Panc1 (cell line): ENCODE data around the gene ZDHHC18. TPM values are rescaled to one million over a fixed set of nuclear protein-coding genes. Genes with fewer than 3 reads are reported as not detected.

Experiments used
- ATAC-seq: fragments of 200-7000 bp; cut with Tn5 transposase; 2 replicates; pipeline ENCODE4 v1.9.1; 2020; ENCODE audit warnings: mild to moderate bottlenecking, moderate library complexity
- BruUV-seq: library from RNA; stranded (reverse); fragments of 400-500 nt; replicated peaks from 2 replicates; lab custom pipeline; 2021; lab: Mats Ljungman, UMichigan
- CTCF ChIA-PET: fragments of 300-600 bp; sonication (Branson Sonifier 250); formaldehyde crosslinking; loops from one replicate; lab custom pipeline; 2022; ENCODE audit warnings: antibody characterized with exemption; lab: Charles Lee
- POLR2A ChIA-PET: fragments of 300-600 bp; sonication (Branson Sonifier 250); formaldehyde crosslinking; loops from one replicate; lab custom pipeline; 2022; ENCODE audit warnings: antibody characterized with exemption; lab: Charles Lee
- DNase-seq: peaks from one replicate; pipeline ENCODE4 v3.0.0-alpha.2; 2010; ENCODE audit warnings: low read depth, low spot score
- H3K27ac ChIP-seq: 2 replicates; pipeline ENCODE4 v1.5.1; 2011; ENCODE audit warnings: mild to moderate bottlenecking, low read length, inconsistent platforms
- H3K27me3 ChIP-seq: fragments of 200-500 bp; sonication (Bioruptor generic); 2 replicates; pipeline ENCODE4 v1.6.0; 2014; ENCODE audit warnings: low read length, inconsistent platforms; ENCODE audit not compliant: control insufficient read depth, insufficient read depth
- H3K36me3 ChIP-seq: fragments of 200-500 bp; sonication (Bioruptor generic); 2 replicates; pipeline ENCODE4 v1.5.1; 2014; ENCODE audit warnings: inconsistent platforms, mild to moderate bottlenecking, low read length, moderate library complexity; ENCODE audit not compliant: control insufficient read depth, insufficient read depth
- H3K4me1 ChIP-seq: 2 replicates; pipeline ENCODE4 v1.5.1; 2011; ENCODE audit warnings: inconsistent platforms, mild to moderate bottlenecking, low read length, moderate library complexity; ENCODE audit not compliant: control insufficient read depth, insufficient read depth
- H3K4me3 ChIP-seq, 2 experiments: 2 replicates each; pipeline ENCODE4 v1.5.1; 2011 to 2012; ENCODE audit warnings: low read depth in 2 of 2, low read length in 2 of 2, mild to moderate bottlenecking in 2 of 2, inconsistent platforms in 1 of 2, moderate library complexity in 1 of 2
- H3K9me3 ChIP-seq: fragments of 200-500 bp; sonication (Bioruptor generic); 2 replicates; pipeline ENCODE4 v1.5.1; 2014; ENCODE audit warnings: low read depth, mild to moderate bottlenecking, inconsistent platforms, low read length, moderate library complexity; ENCODE audit not compliant: control insufficient read depth, insufficient read depth
- POLR2AphosphoS5 ChIP-seq: IDR thresholded peaks from 2 replicates; pipeline ENCODE4 v1.6.1; 2012; ENCODE audit warnings: mild to moderate bottlenecking, low read depth, low read length, moderate library complexity
- SIN3A ChIP-seq: IDR thresholded peaks from 2 replicates; pipeline ENCODE4 v1.6.1; 2012; ENCODE audit warnings: low read depth, mild to moderate bottlenecking, low read length, moderate library complexity, borderline replicate concordance; ENCODE audit not compliant: insufficient read depth
- TCF7L2 ChIP-seq: IDR thresholded peaks from 2 replicates; pipeline ENCODE4 v1.6.1; 2011; ENCODE audit warnings: mild to moderate bottlenecking, low read depth, low read length, inconsistent platforms
- in situ Hi-C: cut with HindIII; loops from 2 replicates; pipeline ENCODE4 v1.10.0; 2016; ENCODE audit warnings: low sequenced_read_pairs, low pct_unique_long_range_greater_than_20kb
- intact Hi-C: fragments of 100-400 bp; cut with micrococcal nuclease; formaldehyde crosslinking; loops from one replicate; pipeline ENCODE4 v1.10.0; 2022; ENCODE audit not compliant: unreplicated experiment
- total RNA-seq: library from RNA; stranded (reverse); gene quantifications from one replicate; pipeline ENCODE4 v1.2.1, GENCODE V29; 2021; ENCODE audit not compliant: unreplicated experiment
- TF ChIP-seq, protein P1 (sequence below), 2 experiments: IDR thresholded peaks; 2 replicates each; pipeline ENCODE4 v1.6.1; 2011 to 2012; ENCODE audit warnings: low read depth in 2 of 2, control low read depth in 1 of 2, low read length in 1 of 2, mild to moderate bottlenecking in 1 of 2, moderate library complexity in 1 of 2; ENCODE audit not compliant: insufficient read depth in 1 of 2
- TF ChIP-seq, protein P2 (sequence below): fragments of 450-650 bp; IDR thresholded peaks from 2 replicates; pipeline ENCODE4 v1.5.1; 2017; ENCODE audit warnings: mild to moderate bottlenecking

The ZDHHC18 gene
- total RNA-seq, 1 experiment from 2014 or later: 45.4 TPM

DNA sequence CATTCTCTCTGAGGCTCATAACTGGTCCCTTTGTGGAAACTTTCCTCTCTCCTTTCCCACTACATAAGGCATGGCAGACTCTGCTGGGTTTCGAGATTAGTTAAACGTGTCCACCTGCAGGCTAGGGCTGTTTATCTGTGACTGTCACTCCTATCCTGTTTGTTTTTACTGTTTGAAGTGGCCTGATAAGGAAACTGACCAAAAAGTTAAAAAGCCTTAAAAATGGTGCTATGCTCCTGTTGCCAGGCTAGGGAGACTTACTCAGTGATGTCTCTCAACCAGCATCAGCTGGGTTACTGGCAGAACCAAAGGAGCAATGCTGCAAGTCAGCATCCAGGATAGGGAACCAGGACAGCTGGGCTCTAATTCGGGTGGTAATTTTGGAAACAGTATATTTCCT is 34.9 kb upstream of the ZDHHC18 start:
- DNase-seq: no peak
- Histone ChIP-seq H3K27ac (no peak overlapping the region), H3K4me1 (peaks cover 29% of the 10 kb centered on the region), H3K9me3 (no peaks in the 10 kb centered on the region), H3K36me3 (no peaks in the 10 kb centered on the region; the same call in 1 of the 2 replicates), H3K4me3 (no peak overlapping the region), H3K27me3 (no peaks in the 10 kb centered on the region)
- ChIA-PET POLR2A (no interaction called here), CTCF (no interaction called here)
- no peak for ATAC-seq
- intact Hi-C loops (no loop called here), in situ Hi-C loops (no loop called here)
- no TSS peak for BruUV-seq
- TF ChIP-seq, protein P1, sequence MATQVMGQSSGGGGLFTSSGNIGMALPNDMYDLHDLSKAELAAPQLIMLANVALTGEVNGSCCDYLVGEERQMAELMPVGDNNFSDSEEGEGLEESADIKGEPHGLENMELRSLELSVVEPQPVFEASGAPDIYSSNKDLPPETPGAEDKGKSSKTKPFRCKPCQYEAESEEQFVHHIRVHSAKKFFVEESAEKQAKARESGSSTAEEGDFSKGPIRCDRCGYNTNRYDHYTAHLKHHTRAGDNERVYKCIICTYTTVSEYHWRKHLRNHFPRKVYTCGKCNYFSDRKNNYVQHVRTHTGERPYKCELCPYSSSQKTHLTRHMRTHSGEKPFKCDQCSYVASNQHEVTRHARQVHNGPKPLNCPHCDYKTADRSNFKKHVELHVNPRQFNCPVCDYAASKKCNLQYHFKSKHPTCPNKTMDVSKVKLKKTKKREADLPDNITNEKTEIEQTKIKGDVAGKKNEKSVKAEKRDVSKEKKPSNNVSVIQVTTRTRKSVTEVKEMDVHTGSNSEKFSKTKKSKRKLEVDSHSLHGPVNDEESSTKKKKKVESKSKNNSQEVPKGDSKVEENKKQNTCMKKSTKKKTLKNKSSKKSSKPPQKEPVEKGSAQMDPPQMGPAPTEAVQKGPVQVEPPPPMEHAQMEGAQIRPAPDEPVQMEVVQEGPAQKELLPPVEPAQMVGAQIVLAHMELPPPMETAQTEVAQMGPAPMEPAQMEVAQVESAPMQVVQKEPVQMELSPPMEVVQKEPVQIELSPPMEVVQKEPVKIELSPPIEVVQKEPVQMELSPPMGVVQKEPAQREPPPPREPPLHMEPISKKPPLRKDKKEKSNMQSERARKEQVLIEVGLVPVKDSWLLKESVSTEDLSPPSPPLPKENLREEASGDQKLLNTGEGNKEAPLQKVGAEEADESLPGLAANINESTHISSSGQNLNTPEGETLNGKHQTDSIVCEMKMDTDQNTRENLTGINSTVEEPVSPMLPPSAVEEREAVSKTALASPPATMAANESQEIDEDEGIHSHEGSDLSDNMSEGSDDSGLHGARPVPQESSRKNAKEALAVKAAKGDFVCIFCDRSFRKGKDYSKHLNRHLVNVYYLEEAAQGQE (IDR thresholded peaks at IDR 0.05; ENCODE audit: insufficient read depth in 1 of 2, low read depth in 2 of 2, low read length in 1 of 2): no peak
- TF ChIP-seq POLR2AphosphoS5 (no peak), SIN3A (no peak), TCF7L2 (no peak)
- TF ChIP-seq, protein P2, sequence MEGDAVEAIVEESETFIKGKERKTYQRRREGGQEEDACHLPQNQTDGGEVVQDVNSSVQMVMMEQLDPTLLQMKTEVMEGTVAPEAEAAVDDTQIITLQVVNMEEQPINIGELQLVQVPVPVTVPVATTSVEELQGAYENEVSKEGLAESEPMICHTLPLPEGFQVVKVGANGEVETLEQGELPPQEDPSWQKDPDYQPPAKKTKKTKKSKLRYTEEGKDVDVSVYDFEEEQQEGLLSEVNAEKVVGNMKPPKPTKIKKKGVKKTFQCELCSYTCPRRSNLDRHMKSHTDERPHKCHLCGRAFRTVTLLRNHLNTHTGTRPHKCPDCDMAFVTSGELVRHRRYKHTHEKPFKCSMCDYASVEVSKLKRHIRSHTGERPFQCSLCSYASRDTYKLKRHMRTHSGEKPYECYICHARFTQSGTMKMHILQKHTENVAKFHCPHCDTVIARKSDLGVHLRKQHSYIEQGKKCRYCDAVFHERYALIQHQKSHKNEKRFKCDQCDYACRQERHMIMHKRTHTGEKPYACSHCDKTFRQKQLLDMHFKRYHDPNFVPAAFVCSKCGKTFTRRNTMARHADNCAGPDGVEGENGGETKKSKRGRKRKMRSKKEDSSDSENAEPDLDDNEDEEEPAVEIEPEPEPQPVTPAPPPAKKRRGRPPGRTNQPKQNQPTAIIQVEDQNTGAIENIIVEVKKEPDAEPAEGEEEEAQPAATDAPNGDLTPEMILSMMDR: no peak

DNA sequence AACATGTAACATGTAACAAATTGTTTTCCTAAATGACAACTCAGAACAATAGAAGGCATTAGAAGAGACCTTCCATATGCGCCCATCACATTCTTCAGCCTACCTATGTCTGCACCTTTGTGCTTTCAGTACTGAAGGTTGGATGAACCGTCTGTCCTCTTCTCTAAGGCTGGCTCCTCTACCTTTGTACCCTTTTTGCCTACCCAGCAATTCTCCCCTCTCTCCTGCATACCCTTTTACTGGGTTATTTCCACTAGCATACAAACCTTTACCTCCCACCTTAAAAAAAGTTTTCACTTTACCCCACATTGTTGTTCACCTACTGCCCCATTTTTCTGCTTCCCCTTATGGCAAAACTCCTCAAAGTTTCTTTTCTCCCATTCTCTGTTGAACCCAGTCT is 33.6 kb upstream of the ZDHHC18 start:
- TF ChIP-seq POLR2AphosphoS5: no peak
- no peak for TF ChIP-seq TCF7L2
- TF ChIP-seq, protein P1 (IDR thresholded peaks at IDR 0.05; ENCODE audit: insufficient read depth in 1 of 2, low read depth in 2 of 2, low read length in 1 of 2): no peak
- TF ChIP-seq, protein P2: no peak
- no peak for TF ChIP-seq SIN3A
- ATAC-seq (no peak), DNase-seq (no peak)
- Histone ChIP-seq H3K4me1 (peaks cover 19% of the 10 kb centered on the region), H3K9me3 (no peaks in the 10 kb centered on the region), H3K4me3 (no peak overlapping the region), H3K27ac (no peak overlapping the region), H3K36me3 (no peaks in the 10 kb centered on the region; the same call in 1 of the 2 replicates), H3K27me3 (no peaks in the 10 kb centered on the region)
- in situ Hi-C loops: no loop called here
- intact Hi-C loops: no loop called here
- ChIA-PET POLR2A (no interaction called here), CTCF (interaction anchor here (0.6 kb wide), 1 partner anchor 13 kb away, joined by 3 read pairs; no protein-coding TSS in a partner anchor)
- BruUV-seq: no TSS peak
